NCI-H187 (cell line): Measurements from ENCODE around the gene CFAP299.
"Not testable (repeated sequence)": the region's sequence is repeated elsewhere in the genome, so short reads cannot be mapped to it uniquely, and the experiment has no call there.

Experiments used
- DNase-seq, 2 experiments: peaks; one replicate each; lab custom pipeline; 2025; lab: John Stamatoyannopoulos, UW

The CFAP299 gene

GRCh38 chr4:80335554-80336358, at the start of gene CFAP299:
Gene CFAP299 (plus strand): TSS chr4:80335730.
- DNase-seq: peak; percentile 78 to 81

GRCh38 chr4:80286451-80286850, 49.1 kb upstream of the CFAP299 start:
- DNase-seq: no peak

- not testable (repeated sequence) for DNase-seq
These were observed 44.9 kb upstream of the CFAP299 start for GRCh38 chr4:80290665-80291064.

GRCh38 chr4:80294206-80294605, 41.3 kb upstream of the CFAP299 start:
- DNase-seq: no peak

GRCh38 chr4:80295336-80295735, 40.2 kb upstream of the CFAP299 start:
- DNase-seq: no peak

- no peak for DNase-seq
These were observed 39.7 kb upstream of the CFAP299 start for GRCh38 chr4:80295826-80296225.

- DNase-seq: no peak
These were observed 33.6 kb upstream of the CFAP299 start for GRCh38 chr4:80301884-80302283.

- DNase-seq: no peak
These were observed 32.8 kb upstream of the CFAP299 start for GRCh38 chr4:80302616-80303223.

- DNase-seq: no peak
These were observed 30.1 kb upstream of the CFAP299 start for GRCh38 chr4:80305466-80305865.

GRCh38 chr4:80306260-80306659, 29.3 kb upstream of the CFAP299 start:
- DNase-seq: no peak

- DNase-seq: peak; percentile 84 to 90
These were observed 28.3 kb upstream of the CFAP299 start for GRCh38 chr4:80307183-80307735.

- DNase-seq: peak in 1 of 2 experiments; percentile 60
These were observed 27.6 kb upstream of the CFAP299 start for GRCh38 chr4:80307774-80308465.

- DNase-seq: no peak
These were observed 27.1 kb upstream of the CFAP299 start for GRCh38 chr4:80308466-80308822.

GRCh38 chr4:80309294-80310004, 26.1 kb upstream of the CFAP299 start:
- no peak for DNase-seq

GRCh38 chr4:80311130-80311529, 24.4 kb upstream of the CFAP299 start:
- no peak for DNase-seq

- DNase-seq: no peak
These were observed 23.4 kb upstream of the CFAP299 start for GRCh38 chr4:80312124-80312523.

GRCh38 chr4:80313627-80314026, 21.9 kb upstream of the CFAP299 start:
- no peak for DNase-seq

- not testable (repeated sequence) for DNase-seq
These were observed 19.7 kb upstream of the CFAP299 start for GRCh38 chr4:80315848-80316247.

- DNase-seq: no peak
These were observed 14.2 kb upstream of the CFAP299 start for GRCh38 chr4:80321341-80321740.

GRCh38 chr4:80321776-80322175, 13.8 kb upstream of the CFAP299 start:
- DNase-seq: no peak

- no peak for DNase-seq
These were observed 12.8 kb upstream of the CFAP299 start for GRCh38 chr4:80322716-80323115.

- DNase-seq: no peak
These were observed 11.4 kb upstream of the CFAP299 start for GRCh38 chr4:80324171-80324570.
